ENCODE results near the gene KBTBD4.

- peak; percentile 8 to 70 for TF ChIP-seq POLR2A (IDR thresholded peaks at IDR 0.05)
- TF ChIP-seq, protein P1, sequence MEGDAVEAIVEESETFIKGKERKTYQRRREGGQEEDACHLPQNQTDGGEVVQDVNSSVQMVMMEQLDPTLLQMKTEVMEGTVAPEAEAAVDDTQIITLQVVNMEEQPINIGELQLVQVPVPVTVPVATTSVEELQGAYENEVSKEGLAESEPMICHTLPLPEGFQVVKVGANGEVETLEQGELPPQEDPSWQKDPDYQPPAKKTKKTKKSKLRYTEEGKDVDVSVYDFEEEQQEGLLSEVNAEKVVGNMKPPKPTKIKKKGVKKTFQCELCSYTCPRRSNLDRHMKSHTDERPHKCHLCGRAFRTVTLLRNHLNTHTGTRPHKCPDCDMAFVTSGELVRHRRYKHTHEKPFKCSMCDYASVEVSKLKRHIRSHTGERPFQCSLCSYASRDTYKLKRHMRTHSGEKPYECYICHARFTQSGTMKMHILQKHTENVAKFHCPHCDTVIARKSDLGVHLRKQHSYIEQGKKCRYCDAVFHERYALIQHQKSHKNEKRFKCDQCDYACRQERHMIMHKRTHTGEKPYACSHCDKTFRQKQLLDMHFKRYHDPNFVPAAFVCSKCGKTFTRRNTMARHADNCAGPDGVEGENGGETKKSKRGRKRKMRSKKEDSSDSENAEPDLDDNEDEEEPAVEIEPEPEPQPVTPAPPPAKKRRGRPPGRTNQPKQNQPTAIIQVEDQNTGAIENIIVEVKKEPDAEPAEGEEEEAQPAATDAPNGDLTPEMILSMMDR (IDR thresholded peaks at IDR 0.05), result no peak
These were observed 13.2 kb downstream of the KBTBD4 start, which contains the start of gene PTPMT1 for GRCh38 chr11:47565340-47566148.
